COLO829 (cell line): ENCODE measurements around the gene ZNF575.
"Not testable (repeated sequence)": the region's sequence is repeated elsewhere in the genome, so short reads cannot be mapped to it uniquely, and the experiment has no call there.

ENCODE experiments used
- DNase-seq: peaks from one replicate; pipeline ENCODE4 v3.0.0; 2012; ENCODE audit warnings: low spot score

ZNF575 gene

DNA sequence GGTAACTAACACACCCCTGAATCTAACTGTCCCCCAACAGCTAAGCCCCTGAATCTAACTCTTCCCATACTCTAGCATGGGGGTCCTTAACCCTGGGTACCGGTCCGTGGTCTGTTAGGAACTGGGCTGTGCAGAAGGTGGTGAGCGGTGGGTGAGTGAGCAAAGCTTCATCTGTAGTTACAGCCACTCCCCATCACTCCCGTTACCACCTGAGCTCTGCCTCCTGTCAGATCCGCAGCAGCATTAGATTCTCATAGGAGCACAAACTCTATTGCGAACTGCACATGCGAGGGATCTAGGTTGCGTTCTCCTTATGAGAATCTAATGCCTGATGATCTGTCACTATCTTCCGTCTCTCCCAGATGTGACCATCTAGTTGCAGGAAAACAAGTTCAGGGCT is 22.3 kb upstream of the ZNF575 start:
- DNase-seq = no peak

DNA sequence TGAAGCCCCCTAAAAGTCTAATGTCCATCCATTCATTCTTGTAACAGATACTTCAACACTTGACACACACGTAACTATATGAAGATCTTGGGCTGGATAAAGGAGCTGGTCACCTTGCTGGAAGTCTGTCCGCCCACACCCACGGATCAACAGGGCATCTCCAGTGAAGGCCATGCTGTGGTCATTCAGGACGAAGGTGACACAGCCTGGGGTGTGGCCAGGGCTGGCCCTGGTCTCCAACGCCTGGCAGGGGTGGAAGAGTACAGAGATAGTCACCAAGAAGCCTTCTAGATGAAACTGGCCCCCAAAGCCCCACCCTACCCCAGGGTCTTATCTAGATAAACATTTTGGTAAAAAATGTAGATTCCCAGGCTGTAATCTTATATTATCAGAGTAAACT is 21.7 kb upstream of the ZNF575 start:
- DNase-seq = no peak

DNA sequence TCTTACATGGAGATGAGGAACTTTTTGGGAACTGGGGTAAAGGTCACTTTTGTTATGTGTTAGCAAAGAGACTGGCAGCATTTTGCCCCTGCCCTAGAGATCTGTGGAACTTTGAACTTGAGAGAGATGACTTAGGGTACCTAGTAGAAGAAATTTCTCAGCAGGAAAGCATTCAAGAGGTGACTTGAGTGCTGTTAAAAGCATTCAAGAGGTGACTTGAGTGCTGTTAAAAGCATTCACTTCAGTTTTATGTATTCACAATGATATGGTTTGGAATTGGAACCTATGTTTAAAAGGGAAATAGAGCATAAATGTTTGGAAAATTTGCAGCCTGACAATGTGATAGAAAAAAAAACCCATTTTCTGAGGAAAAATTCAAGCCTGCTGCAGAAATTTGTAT is 20.6 kb upstream of the ZNF575 start:
- not testable (repeated sequence) for DNase-seq

DNA sequence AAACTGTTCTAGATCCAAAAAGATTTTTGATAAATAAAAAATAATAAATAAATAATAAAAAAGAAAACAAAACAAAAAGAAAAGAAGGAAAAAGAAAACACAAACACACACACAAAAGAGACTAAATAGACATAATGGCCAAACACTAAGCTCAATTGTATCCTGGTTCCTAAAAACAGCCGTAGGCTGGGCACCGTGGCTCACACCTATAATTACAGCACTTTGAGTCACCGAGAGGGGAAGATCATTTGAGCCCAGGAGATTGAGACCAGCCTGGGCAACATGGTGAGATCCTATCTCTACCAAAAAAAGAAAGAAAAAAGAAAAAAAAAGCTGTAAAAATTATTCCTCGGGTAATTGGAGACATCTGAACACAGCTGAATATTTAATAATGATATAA is 14.9 kb upstream of the ZNF575 start:
- DNase-seq = no peak

- peak; percentile 86 for DNase-seq
Observed at GRCh38 chr19:43519436-43520088, 13.4 kb upstream of the ZNF575 start.

DNA sequence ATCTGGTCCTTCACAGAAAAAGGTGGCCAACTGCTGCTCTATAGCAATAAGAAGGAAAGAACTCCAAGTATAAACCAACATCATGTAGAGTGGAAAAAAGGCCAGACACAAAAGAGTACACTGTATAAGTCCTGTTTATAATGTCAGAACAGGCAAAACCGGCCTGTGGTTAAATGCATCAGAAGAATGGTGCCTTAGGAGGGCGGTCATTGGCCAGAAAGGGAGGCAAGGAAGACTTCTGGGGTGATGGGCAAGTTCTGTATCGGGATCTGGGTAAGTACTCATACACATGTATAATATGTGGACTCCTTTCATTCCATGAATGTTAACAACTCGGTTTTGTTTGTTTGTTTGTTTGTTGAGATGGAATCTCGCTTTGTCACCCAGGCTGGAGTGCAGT is 10.1 kb upstream of the ZNF575 start:
- DNase-seq = no peak

DNA sequence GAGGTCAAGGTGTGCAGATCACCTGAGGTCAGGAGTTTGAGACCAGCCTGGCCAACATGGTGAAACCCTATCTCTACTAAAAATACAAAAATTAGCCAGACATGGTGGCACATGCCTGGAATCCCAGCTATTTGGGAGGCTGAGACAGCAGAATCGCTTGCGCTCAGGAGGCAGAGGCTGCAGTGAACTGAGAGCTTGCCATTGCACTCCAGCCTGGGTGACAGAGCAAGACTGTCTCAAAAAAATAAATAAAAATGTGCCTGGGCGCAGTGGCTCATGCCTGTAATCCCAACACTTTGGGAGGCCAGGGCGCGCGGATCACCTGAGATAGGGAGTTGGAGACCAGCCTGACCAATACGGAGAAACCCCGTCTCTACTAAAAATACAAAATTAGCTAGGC is 9.3 kb upstream of the ZNF575 start:
- not testable (repeated sequence) for DNase-seq

- DNase-seq = no peak
Observed at GRCh38 chr19:43524922-43525835, 7.8 kb upstream of the ZNF575 start.

- no peak for DNase-seq
Observed at GRCh38 chr19:43525836-43526771, 6.9 kb upstream of the ZNF575 start.

DNA sequence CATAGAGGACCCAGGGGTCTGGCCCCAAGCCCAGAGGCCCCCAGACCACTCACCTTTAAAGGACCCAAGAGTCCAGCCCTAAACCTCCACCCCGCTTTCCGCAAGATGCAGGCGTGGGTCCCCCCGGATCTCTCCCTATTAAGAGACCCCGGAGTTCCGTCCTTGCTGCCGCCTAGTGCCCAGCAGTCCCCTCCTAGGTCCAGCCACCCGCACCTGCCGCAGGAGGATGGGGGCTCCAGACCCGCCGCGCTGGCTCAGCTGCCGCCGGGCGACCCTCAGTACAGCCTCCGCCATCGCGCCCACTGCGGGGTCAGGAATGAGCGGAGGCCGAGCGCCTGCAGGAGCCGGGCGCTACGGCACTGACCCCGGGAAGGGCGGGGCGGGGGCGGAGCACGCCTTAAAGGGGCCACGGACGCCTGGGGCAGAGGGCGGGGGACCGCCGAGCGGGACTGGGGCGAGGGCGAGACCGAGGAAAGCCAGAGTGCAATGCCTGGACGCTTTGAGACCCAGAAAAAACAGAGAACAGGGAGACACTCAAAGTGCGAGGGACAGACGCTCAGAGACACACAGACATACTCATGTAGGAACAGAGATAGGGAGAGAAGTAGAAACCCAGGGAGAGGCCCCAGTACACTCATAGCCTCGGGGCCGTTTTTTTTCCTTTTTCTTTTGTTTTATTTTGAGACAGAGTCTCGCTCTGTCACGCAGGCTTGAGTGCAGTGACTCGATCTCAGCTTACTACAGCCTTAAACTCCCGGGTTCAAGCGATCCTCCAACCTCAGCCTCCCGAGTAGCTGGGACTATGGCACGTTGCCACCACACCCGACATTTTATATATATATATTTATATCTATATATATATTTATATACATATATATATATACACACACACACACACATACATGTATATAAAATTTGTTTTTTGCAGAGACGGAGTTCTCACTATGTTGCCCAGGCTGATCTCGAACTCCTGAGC is 5.8 kb upstream of the ZNF575 start, which contains the start of gene ETHE1:
Gene ETHE1, minus strand, starts transcription at position 318 of the 976 bp plus-strand sequence. Its CDS starts 24 bp downstream, at position 294.
- DNase-seq = no peak

- DNase-seq = no peak
Observed at GRCh38 chr19:43527860-43528622, 4.9 kb upstream of the ZNF575 start.

DNA sequence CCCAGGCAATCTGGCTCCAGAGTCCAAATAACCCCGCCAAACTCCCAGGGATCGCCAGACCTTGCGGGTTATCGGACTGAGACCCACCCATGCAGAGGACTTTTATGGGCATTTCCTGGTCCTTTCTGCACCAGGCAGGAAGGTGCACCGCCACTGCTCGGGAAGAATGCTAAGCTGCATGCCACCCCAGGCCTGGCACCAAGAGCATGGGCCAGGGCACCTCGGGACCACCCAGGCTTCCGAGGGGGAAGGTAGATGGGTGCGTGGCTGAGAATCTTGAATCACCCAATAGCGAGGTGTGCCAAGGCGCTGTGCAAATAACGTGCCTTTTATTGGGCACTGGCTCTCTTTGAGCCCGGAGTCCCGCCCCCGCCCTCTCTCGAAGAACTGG is 422 bp upstream of the ZNF575 start:
- peak; percentile 36 for DNase-seq

- peak; percentile 99 for DNase-seq
Observed at GRCh38 chr19:43533546-43534304, 737 bp downstream of the ZNF575 start.

DNA sequence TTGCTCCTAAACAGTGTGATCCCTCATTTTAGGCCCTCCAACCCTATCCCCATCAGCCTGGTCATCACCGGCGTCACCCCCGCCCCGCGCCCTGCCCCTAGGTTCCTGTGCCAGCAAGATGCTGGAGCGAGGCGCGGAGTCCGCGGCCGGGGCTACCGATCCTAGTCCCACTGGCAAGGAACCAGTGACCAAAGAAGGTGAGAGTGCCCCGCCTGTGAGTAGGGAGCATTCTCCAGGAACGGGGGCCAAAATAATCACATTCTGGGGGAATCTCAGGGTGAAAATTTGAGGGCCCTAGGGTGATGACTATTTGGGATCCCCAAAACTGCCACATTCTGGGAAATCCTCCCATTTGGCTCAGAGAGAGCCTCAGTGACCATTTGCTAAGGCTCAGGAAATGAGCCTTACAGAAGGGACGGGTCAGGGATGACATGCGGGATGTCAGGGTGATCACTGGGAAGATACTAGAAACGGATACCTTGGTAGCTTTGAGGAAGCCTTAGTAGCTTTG is 1.4 kb downstream of the ZNF575 start:
- no peak for DNase-seq

DNA sequence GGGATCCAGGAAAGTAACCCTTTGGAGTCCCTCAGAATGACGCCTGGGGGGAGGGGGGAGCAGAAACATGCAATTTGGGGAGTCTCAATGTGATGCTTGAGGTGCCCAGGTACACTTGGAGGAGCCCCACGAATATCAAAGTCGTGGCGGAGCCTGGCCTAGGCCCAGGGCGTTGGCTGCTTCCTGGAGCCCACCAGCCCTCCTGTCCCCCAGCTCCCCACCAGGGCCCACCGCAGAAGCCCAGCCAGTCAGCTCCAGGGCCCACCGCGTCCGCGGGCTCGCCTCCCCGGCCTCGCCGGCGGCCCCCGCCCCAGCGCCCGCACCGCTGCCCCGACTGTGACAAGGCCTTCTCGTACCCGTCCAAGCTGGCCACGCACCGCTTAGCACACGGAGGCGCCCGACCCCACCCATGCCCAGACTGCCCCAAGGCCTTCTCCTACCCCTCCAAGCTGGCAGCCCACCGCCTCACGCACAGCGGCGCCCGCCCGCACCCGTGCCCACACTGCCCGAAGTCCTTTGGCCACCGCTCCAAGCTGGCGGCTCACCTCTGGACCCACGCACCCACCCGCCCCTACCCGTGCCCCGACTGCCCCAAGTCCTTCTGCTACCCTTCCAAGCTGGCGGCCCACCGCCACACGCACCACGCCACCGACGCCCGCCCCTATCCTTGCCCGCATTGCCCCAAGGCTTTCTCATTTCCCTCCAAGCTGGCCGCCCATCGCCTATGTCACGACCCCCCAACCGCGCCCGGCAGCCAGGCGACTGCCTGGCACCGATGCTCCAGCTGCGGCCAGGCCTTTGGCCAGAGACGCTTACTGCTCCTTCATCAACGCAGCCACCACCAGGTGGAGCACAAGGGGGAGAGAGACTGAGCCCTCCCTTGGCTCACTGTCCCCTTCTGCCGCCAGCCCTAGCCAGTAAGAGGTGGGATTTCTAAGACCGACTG is 2.1 kb downstream of the ZNF575 start:
- no peak for DNase-seq

- no peak for DNase-seq
Observed at GRCh38 chr19:43538922-43539321, 5.9 kb downstream of the ZNF575 start.

- DNase-seq = no peak
Observed at GRCh38 chr19:43540381-43540780, 7.4 kb downstream of the ZNF575 start.
